ENCODE data around the gene DTX1.

DNA sequence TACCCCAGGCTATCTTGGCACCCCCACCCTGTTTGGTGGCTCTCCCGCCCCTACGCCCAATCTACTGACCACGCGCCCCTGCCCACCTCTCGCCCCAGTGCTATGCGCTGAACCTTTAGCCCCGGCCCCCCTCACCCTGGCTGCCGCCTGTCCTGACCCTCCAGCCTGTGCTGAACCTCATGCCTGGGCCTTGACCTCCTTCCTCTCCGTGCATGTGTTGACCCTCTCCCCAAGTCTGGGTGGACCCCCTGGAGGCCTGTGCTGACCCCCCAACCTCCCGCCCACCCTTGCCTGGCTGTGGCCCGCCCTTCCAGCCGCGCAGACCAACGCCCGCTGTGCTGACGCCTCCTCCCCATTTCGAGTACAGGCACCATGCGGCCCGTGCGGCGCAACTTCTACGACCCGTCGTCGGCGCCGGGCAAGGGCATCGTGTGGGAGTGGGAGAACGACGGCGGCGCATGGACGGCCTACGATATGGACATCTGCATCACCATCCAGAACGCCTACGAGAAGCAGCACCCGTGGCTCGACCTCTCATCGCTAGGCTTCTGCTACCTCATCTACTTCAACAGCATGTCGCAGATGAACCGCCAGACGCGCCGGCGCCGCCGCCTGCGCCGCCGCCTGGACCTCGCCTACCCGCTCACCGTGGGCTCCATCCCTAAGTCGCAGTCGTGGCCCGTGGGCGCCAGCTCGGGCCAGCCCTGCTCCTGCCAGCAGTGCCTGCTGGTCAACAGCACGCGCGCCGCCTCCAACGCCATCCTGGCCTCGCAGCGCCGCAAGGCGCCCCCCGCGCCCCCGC is 20.7 kb downstream of the DTX1 start:
- TF ChIP-seq CTCF (IDR thresholded peaks at IDR 0.05) (no peak), EZH2 (IDR thresholded peaks at IDR 0.05; ENCODE audit: borderline replicate concordance, insufficient read depth, low read depth, low read length, poor library complexity, severe bottlenecking) (no peak)
